Type B pancreatic cell (in vitro differentiated cells): Measurements from ENCODE around the gene TIMM44. TPM values are rescaled to one million over a fixed set of nuclear protein-coding genes. Genes with fewer than 3 reads are reported as not detected.

Experiments
- DNase-seq: peaks from one replicate; pipeline ENCODE4 v3.0.0; 2021; ENCODE audit warnings: mixed read lengths; ENCODE audit not compliant: unreplicated experiment; ENCODE audit errors: extremely low spot score
- H3K27ac Mint-ChIP-seq: 2 replicates; pipeline ENCODE4 v1.8.0; 2021; ENCODE audit warnings: mild to moderate bottlenecking, mixed read lengths
- H3K27me3 Mint-ChIP-seq: 2 replicates; pipeline ENCODE4 v1.8.0; 2021; ENCODE audit warnings: mixed read lengths
- H3K36me3 Mint-ChIP-seq: 2 replicates; pipeline ENCODE4 v1.8.0; 2021; ENCODE audit warnings: mixed read lengths
- H3K4me1 Mint-ChIP-seq: one replicate; pipeline ENCODE4 v1.8.0; 2021; ENCODE audit warnings: mixed read lengths; ENCODE audit not compliant: unreplicated experiment
- H3K4me3 Mint-ChIP-seq: 2 replicates; pipeline ENCODE4 v1.8.0; 2021; ENCODE audit warnings: mild to moderate bottlenecking, mixed read lengths
- H3K9me3 Mint-ChIP-seq: 2 replicates; pipeline ENCODE4 v1.8.0; 2021; ENCODE audit warnings: mixed read lengths
- CTCF ChIP-seq: fragments of 200-600 bp; sonication (generic); conservative IDR thresholded peaks from 2 replicates; pipeline ENCODE4 v1.5.0; 2021; ENCODE audit warnings: antibody characterized with exemption, mild to moderate bottlenecking
- total RNA-seq: library from RNA; stranded (reverse); gene quantifications from 2 replicates; pipeline ENCODE4 v1.2.1, GENCODE V29; 2021; ENCODE audit warnings: low replicate concordance

TIMM44 gene
- total RNA-seq, 1 donor from 2014 or later, result 80.4 TPM

DNA sequence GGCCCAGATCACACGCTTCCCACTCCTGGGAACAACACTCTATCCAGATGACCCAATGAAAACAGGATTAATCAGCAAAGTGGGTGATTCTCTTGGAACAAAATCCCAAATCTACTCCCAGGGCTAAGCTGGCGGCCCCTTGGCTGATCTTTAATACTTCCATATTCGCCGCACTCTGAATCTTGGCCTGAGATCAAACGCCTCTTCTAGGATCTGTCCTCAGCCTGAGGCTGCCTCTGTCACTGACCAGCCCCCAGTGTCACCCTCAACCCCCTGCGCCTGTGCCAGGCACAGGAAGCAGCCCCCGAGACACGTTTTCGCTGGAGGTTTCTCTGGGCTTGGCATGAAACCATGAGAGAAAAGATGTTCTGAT, 15.1 kb downstream of the TIMM44 start:
- peak overlapping the region; percentile 99 for H3K27ac Mint-ChIP-seq
- peaks cover 4% of the 10 kb centered on the region for H3K36me3 Mint-ChIP-seq
- no peaks in the 10 kb centered on the region for H3K9me3 Mint-ChIP-seq
- no peak for TF ChIP-seq CTCF
- H3K4me3 Mint-ChIP-seq, result peak overlapping the region; percentile 83
- DNase-seq, result no peak
- H3K27me3 Mint-ChIP-seq, result no peaks in the 10 kb centered on the region
- peaks cover 16% of the 10 kb centered on the region for H3K4me1 Mint-ChIP-seq

DNA sequence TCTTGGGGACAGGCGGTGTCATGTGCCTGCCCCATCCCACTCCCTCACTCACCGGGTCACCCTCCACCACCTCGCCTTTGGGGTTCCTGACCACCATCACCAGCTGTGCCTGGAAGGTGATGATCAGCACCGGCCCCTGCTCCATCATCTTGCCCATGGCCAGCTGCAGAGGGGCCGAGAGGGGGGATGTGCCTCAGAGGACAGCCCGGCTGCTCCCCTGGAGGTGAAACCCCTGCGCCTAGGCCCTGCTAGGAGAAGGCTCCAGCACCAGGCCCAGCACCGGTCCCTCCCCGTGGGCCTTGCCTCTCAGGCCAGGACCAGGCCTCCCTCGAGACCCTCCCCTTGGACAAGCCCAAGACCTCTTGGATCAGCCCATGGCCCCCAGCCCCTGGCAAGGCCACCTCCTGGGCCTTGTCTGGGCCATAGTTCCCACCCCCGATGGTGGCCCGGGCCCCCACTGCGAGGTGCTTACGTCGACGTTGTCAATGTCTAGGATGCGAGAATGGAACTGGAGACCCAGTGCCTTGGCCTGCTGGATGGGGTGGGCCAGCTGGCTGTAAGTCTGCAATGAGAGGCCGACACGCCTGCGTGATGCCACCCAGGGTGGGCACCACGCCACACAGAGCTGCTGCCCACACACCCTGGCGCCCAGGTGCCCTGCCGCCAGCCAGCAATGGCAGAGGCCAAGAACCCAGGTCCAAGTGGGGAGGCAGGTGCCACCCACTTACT, 15.7 kb downstream of the TIMM44 start:
- Mint-ChIP-seq H3K27ac (peak overlapping the region; percentile 99), H3K27me3 (no peaks in the 10 kb centered on the region), H3K36me3 (peaks cover 4% of the 10 kb centered on the region), H3K9me3 (no peaks in the 10 kb centered on the region), H3K4me3 (peak overlapping the region; percentile 83), H3K4me1 (peaks cover 16% of the 10 kb centered on the region)
- peak; percentile 72 for DNase-seq
- no peak for TF ChIP-seq CTCF

- peak overlapping the region; percentile 84 for H3K27ac Mint-ChIP-seq
- no peaks in the 10 kb centered on the region for H3K27me3 Mint-ChIP-seq
- peak overlapping the region; percentile 87 for H3K4me3 Mint-ChIP-seq
- TF ChIP-seq CTCF, result peak; percentile 10
- H3K9me3 Mint-ChIP-seq, result no peaks in the 10 kb centered on the region
- H3K36me3 Mint-ChIP-seq, result peaks cover 4% of the 10 kb centered on the region
- peak; percentile 70 for DNase-seq
- H3K4me1 Mint-ChIP-seq, result peaks cover 16% of the 10 kb centered on the region
Observed at GRCh38 chr19:7926727-7927604, 16.5 kb downstream of the TIMM44 start.

GRCh38 chr19:7926021-7926726, 17.3 kb downstream of the TIMM44 start, which contains the start of gene CTXN1:
Gene CTXN1, minus strand, starts transcription at chr19:7926135. Its CDS starts 597 bp downstream, at chr19:7925538.
- H3K9me3 Mint-ChIP-seq, result no peaks in the 10 kb centered on the region
- H3K27me3 Mint-ChIP-seq, result no peaks in the 10 kb centered on the region
- peaks cover 4% of the 10 kb centered on the region for H3K36me3 Mint-ChIP-seq
- peak; percentile 91 for DNase-seq
- peak within 1 kb of the TSS; percentile 93 for H3K4me3 Mint-ChIP-seq
- H3K27ac Mint-ChIP-seq, result peak within 1 kb of the TSS; percentile 92
- H3K4me1 Mint-ChIP-seq, result peaks cover 18% of the 10 kb centered on the region
- peak; percentile 57 for TF ChIP-seq CTCF

DNA sequence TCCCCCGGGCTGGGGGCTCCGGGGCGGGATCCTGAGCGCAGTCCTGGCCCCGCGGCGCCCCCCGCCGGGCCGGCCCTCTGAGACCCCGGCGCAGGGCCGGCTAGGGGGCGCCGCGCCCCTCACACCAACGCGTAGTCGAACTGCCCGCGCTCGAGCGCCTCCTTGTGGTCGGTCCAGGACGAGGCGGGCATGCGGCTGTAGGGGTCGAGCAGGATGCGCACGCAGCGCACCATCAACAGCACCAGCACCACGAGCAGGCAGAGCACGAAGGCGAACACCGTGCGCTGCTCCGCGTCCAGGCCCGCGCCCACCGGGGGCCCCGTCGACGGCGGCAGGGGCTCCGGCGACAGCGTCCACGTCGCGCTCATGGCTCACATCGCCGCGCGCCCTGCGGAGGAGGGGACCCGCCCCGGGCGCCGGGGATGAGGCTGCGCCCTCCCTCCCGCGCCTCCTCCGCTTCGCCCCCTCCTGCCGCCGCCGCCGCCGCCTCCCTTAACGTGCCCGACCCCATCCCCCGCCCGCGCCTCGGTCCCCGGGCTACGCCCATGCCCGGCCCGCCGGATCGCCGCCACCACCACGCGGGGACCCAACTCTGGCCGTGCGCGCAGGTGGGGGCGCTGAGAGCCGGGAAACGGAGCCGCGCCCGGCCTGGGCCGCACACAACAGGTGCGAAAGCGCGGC, 18.2 kb downstream of the TIMM44 start:
- Mint-ChIP-seq H3K36me3 (peaks cover 4% of the 10 kb centered on the region), H3K9me3 (no peaks in the 10 kb centered on the region), H3K4me3 (peak overlapping the region; percentile 93), H3K27ac (peak overlapping the region; percentile 92), H3K27me3 (no peaks in the 10 kb centered on the region), H3K4me1 (peaks cover 23% of the 10 kb centered on the region)
- peak; percentile 99 for TF ChIP-seq CTCF
- DNase-seq, result peak; percentile 95
